Large intestine (tissue), 3 donors: ENCODE measurements around the gene LCN10. TPM values are rescaled to one million over a fixed set of nuclear protein-coding genes. Genes with fewer than 3 reads are reported as not detected.

Experiments
- DNase-seq, 2 donors: peaks; one replicate each; pipeline versions ENCODE4 v3.0.0 to v3.0.0-alpha.2; 2013
- H3K27ac ChIP-seq: one replicate; pipeline ENCODE4 v1.5.1; 2013; ENCODE audit warnings: low read length
- H3K27me3 ChIP-seq: 2 replicates; pipeline ENCODE4 v1.6.1; 2013; ENCODE audit warnings: low read length; ENCODE audit not compliant: control insufficient read depth, insufficient read depth
- H3K36me3 ChIP-seq: 2 replicates; pipeline ENCODE4 v1.6.1; 2013; ENCODE audit warnings: low read length; ENCODE audit not compliant: control insufficient read depth, insufficient read depth
- H3K4me1 ChIP-seq: one replicate; pipeline ENCODE4 v1.6.1; 2013; ENCODE audit warnings: low read length; ENCODE audit not compliant: control insufficient read depth, insufficient read depth
- H3K4me3 ChIP-seq: one replicate; pipeline ENCODE4 v1.5.1; 2013; ENCODE audit warnings: low read length
- H3K9me3 ChIP-seq: one replicate; pipeline ENCODE4 v1.6.1; 2013; ENCODE audit warnings: mild to moderate bottlenecking, low read depth, low read length, moderate library complexity; ENCODE audit not compliant: control insufficient read depth
- WGBS: methylation state at CpG from one replicate; pipeline ENCODE4 v1.1.5; 2013; ENCODE audit warnings: low lambda C conversion rate; ENCODE audit not compliant: insufficient coverage; 5-methylcytosine and 5-hydroxymethylcytosine counted together
- polyA plus RNA-seq: library from polyadenylated mRNA; unstranded; fragments of 120-200 nt; gene quantifications from one replicate; pipeline ENCODE4 v1.2.1, GENCODE V29; 2013

LCN10 gene
- polyA plus RNA-seq, 1 donor, result 7.8 TPM

GRCh38 chr9:136738960-136739359 lies 3.8 kb downstream of the LCN10 start:
- H3K4me3 ChIP-seq, result no peak overlapping the region
- no peak for DNase-seq
- no CpG with 5 or more reads among the region's 20 CpGs for WGBS
- H3K27ac ChIP-seq, result no peak overlapping the region
- H3K36me3 ChIP-seq, result no peaks in the 10 kb centered on the region
- peaks cover 30% of the 10 kb centered on the region for H3K4me1 ChIP-seq
- peaks cover 24% of the 10 kb centered on the region for H3K27me3 ChIP-seq
- peaks cover 20% of the 10 kb centered on the region for H3K9me3 ChIP-seq

GRCh38 chr9:136735812-136736480 lies 6.8 kb downstream of the LCN10 start:
- H3K9me3 ChIP-seq, result peaks cover 17% of the 10 kb centered on the region
- no peaks in the 10 kb centered on the region for H3K36me3 ChIP-seq
- H3K27me3 ChIP-seq, result peaks cover 4% of the 10 kb centered on the region
- no peak overlapping the region for H3K27ac ChIP-seq
- no peak for DNase-seq
- WGBS, result 73% methylated on average over 4 of the region's 21 CpGs
- H3K4me3 ChIP-seq, result no peak overlapping the region
- peaks cover 7% of the 10 kb centered on the region for H3K4me1 ChIP-seq

- WGBS, result 100% methylated on average over 1 of the region's 12 CpGs
- no peak overlapping the region for H3K4me3 ChIP-seq
- H3K9me3 ChIP-seq, result peaks cover 10% of the 10 kb centered on the region
- H3K36me3 ChIP-seq, result no peaks in the 10 kb centered on the region
- H3K27me3 ChIP-seq, result peaks cover under 1% of the 10 kb centered on the region
- H3K4me1 ChIP-seq, result no peaks in the 10 kb centered on the region
- H3K27ac ChIP-seq, result no peak overlapping the region
- no peak for DNase-seq
Observed at GRCh38 chr9:136734837-136735496, 7.8 kb downstream of the LCN10 start.

GRCh38 chr9:136733611-136734010 lies 9.1 kb downstream of the LCN10 start:
- H3K4me1 ChIP-seq, result no peaks in the 10 kb centered on the region
- no peaks in the 10 kb centered on the region for H3K27me3 ChIP-seq
- no peak overlapping the region for H3K27ac ChIP-seq
- H3K36me3 ChIP-seq, result no peaks in the 10 kb centered on the region
- no peak for DNase-seq
- H3K4me3 ChIP-seq, result no peak overlapping the region
- no CpG with 5 or more reads among the region's 12 CpGs for WGBS
- no peaks in the 10 kb centered on the region for H3K9me3 ChIP-seq

- Histone ChIP-seq H3K4me3 (no peak overlapping the region), H3K27ac (no peak overlapping the region), H3K9me3 (no peaks in the 10 kb centered on the region), H3K36me3 (no peaks in the 10 kb centered on the region), H3K27me3 (no peaks in the 10 kb centered on the region), H3K4me1 (no peaks in the 10 kb centered on the region)
- WGBS, result 30% methylated on average over 2 of the region's 16 CpGs
- DNase-seq, result no peak
Observed at GRCh38 chr9:136732444-136733178, 10.1 kb downstream of the LCN10 start.

GRCh38 chr9:136729926-136730325 lies 12.8 kb downstream of the LCN10 start:
- DNase-seq, result no peak
- no CpG with 5 or more reads among the region's 8 CpGs for WGBS
- H3K9me3 ChIP-seq, result no peaks in the 10 kb centered on the region

GRCh38 chr9:136729144-136729543 lies 13.6 kb downstream of the LCN10 start:
- whole genome bisulfite sequencing, result no CpG with 5 or more reads among the region's 7 CpGs
- Histone ChIP-seq H3K36me3 (peaks cover 25% of the 10 kb centered on the region), H3K27ac (no peak overlapping the region), H3K4me3 (no peak overlapping the region), H3K4me1 (peaks cover 13% of the 10 kb centered on the region), H3K27me3 (no peaks in the 10 kb centered on the region), H3K9me3 (no peaks in the 10 kb centered on the region)
- DNase-seq, result no peak

More at GRCh38 chr9:136729926-136730325, 12.8 kb downstream of the LCN10 start:
- peaks cover 17% of the 10 kb centered on the region for H3K36me3 ChIP-seq
- no peak overlapping the region for H3K4me3 ChIP-seq
- H3K27me3 ChIP-seq, result no peaks in the 10 kb centered on the region
- H3K4me1 ChIP-seq, result peaks cover 13% of the 10 kb centered on the region
- no peak overlapping the region for H3K27ac ChIP-seq

- Histone ChIP-seq H3K27me3 (no peaks in the 10 kb centered on the region), H3K4me3 (peak overlapping the region; percentile 60), H3K36me3 (peaks cover 30% of the 10 kb centered on the region), H3K27ac (no peak overlapping the region), H3K4me1 (peaks cover 13% of the 10 kb centered on the region), H3K9me3 (no peaks in the 10 kb centered on the region)
- no CpG with 5 or more reads among the region's 53 CpGs for WGBS
- DNase-seq, result peak in 1 of 2 donors; percentile 51
Observed at GRCh38 chr9:136728548-136729123, 14.1 kb downstream of the LCN10 start.

- Histone ChIP-seq H3K27me3 (no peaks in the 10 kb centered on the region), H3K27ac (no peak overlapping the region), H3K4me3 (peak overlapping the region; percentile 100), H3K36me3 (peaks cover 35% of the 10 kb centered on the region), H3K9me3 (peaks cover 4% of the 10 kb centered on the region), H3K4me1 (peaks cover 13% of the 10 kb centered on the region)
- DNase-seq, result peak; percentile 87 to 91
- no CpG with 5 or more reads among the region's 66 CpGs for WGBS
Observed at GRCh38 chr9:136728080-136728547, 14.6 kb downstream of the LCN10 start.

- DNase-seq, result peak in 1 of 2 donors; percentile 66
- Histone ChIP-seq H3K4me3 (peak overlapping the region; percentile 100), H3K27me3 (no peaks in the 10 kb centered on the region), H3K4me1 (peaks cover 19% of the 10 kb centered on the region), H3K36me3 (peaks cover 48% of the 10 kb centered on the region), H3K27ac (peak overlapping the region; percentile 55), H3K9me3 (peaks cover 5% of the 10 kb centered on the region)
- no CpG with 5 or more reads among the region's 18 CpGs for WGBS
Observed at GRCh38 chr9:136726631-136727191, 16.0 kb downstream of the LCN10 start.
